HFFc6 (cell line): ENCODE data around the gene MXRA8. TPM values are rescaled to one million over a fixed set of nuclear protein-coding genes. Genes with fewer than 3 reads are reported as not detected.

Source experiments
- DNase-seq: peaks from one replicate; pipeline ENCODE4 v3.0.0-alpha.2; 2018
- H3K27ac Mint-ChIP-seq: 2 replicates; pipeline ENCODE4 v1.8.0; 2020; ENCODE audit warnings: mild to moderate bottlenecking, mixed read lengths
- H3K27me3 Mint-ChIP-seq: 2 replicates; pipeline ENCODE4 v1.8.0; 2021; ENCODE audit warnings: mild to moderate bottlenecking, moderate library complexity, mixed read lengths; ENCODE audit not compliant: insufficient read depth
- H3K36me3 Mint-ChIP-seq: 2 replicates; pipeline ENCODE4 v1.8.0; 2021; ENCODE audit warnings: low read depth, mixed read lengths
- H3K4me1 Mint-ChIP-seq: 2 replicates; pipeline ENCODE4 v1.8.0; 2020; ENCODE audit warnings: low read depth, mixed read lengths
- H3K4me3 Mint-ChIP-seq: 2 replicates; pipeline ENCODE4 v1.8.0; 2020; ENCODE audit warnings: mild to moderate bottlenecking, moderate library complexity, mixed read lengths
- H3K9me3 Mint-ChIP-seq: 2 replicates; pipeline ENCODE4 v1.8.0; 2020; ENCODE audit warnings: mild to moderate bottlenecking, mixed read lengths
- CTCF ChIP-seq: fragments of 200-600 bp; sonication (generic); IDR thresholded peaks from 2 replicates; pipeline ENCODE4 v1.5.0; 2021; ENCODE audit warnings: antibody characterized with exemption, mild to moderate bottlenecking
- total RNA-seq, 6 experiments: library from RNA; stranded (reverse); fragmentation: NEBNext Ultra II Directional; extraction: Animal tissue kit (Norgen Biotek cat#: 25700); gene quantifications; 2 replicates in 1 of 6; 3 replicates in 5 of 6; pipeline ENCODE4 v1.2.3, GENCODE V29; 2021

The MXRA8 gene
- total RNA-seq, 6 experiments from 2014 or later, result 438 to 570 (median 524) TPM

- peaks cover 39% of the 10 kb centered on the region for H3K4me1 Mint-ChIP-seq
- no peaks in the 10 kb centered on the region for H3K9me3 Mint-ChIP-seq
- no peak for DNase-seq
- peak overlapping the region; percentile 31 for H3K27ac Mint-ChIP-seq
- peaks cover 17% of the 10 kb centered on the region for H3K36me3 Mint-ChIP-seq
- H3K4me3 Mint-ChIP-seq, result peak overlapping the region; percentile 97
- TF ChIP-seq CTCF, result no peak
- peaks cover 16% of the 10 kb centered on the region for H3K27me3 Mint-ChIP-seq
These were observed 2.1 kb downstream of the MXRA8 start for GRCh38 chr1:1356166-1356795.

GRCh38 chr1:1355416-1355815 is 2.9 kb downstream of the MXRA8 start:
- Mint-ChIP-seq H3K4me3 (no peak overlapping the region), H3K27ac (no peak overlapping the region), H3K9me3 (no peaks in the 10 kb centered on the region)

GRCh38 chr1:1354271-1355247 is 3.8 kb downstream of the MXRA8 start:
- TF ChIP-seq CTCF, result no peak
- Mint-ChIP-seq H3K36me3 (peaks cover 17% of the 10 kb centered on the region), H3K4me1 (peaks cover 21% of the 10 kb centered on the region), H3K4me3 (peak overlapping the region; percentile 51), H3K27ac (no peak overlapping the region), H3K27me3 (peaks cover 16% of the 10 kb centered on the region), H3K9me3 (no peaks in the 10 kb centered on the region)
- DNase-seq, result no peak

More at GRCh38 chr1:1355416-1355815, 2.9 kb downstream of the MXRA8 start:
- Mint-ChIP-seq H3K27me3 (peaks cover 16% of the 10 kb centered on the region), H3K36me3 (peaks cover 17% of the 10 kb centered on the region), H3K4me1 (peaks cover 30% of the 10 kb centered on the region)
- TF ChIP-seq CTCF, result no peak
- peak; percentile 54 for DNase-seq

- peaks cover 18% of the 10 kb centered on the region for H3K27me3 Mint-ChIP-seq
- H3K36me3 Mint-ChIP-seq, result peaks cover 17% of the 10 kb centered on the region
- DNase-seq, result no peak
- peak overlapping the region; percentile 69; the same call in 1 of the 2 replicates for H3K4me3 Mint-ChIP-seq
- no peak for TF ChIP-seq CTCF
- H3K9me3 Mint-ChIP-seq, result no peaks in the 10 kb centered on the region
- H3K4me1 Mint-ChIP-seq, result peaks cover 13% of the 10 kb centered on the region
- peak overlapping the region; percentile 84 for H3K27ac Mint-ChIP-seq
These were observed 4.8 kb downstream of the MXRA8 start for GRCh38 chr1:1353389-1354151.

- peak overlapping the region; percentile 84 for H3K27ac Mint-ChIP-seq
- peaks cover 18% of the 10 kb centered on the region for H3K27me3 Mint-ChIP-seq
- no peaks in the 10 kb centered on the region for H3K9me3 Mint-ChIP-seq
- H3K36me3 Mint-ChIP-seq, result peaks cover 17% of the 10 kb centered on the region
- H3K4me1 Mint-ChIP-seq, result peaks cover 13% of the 10 kb centered on the region
- no peak for TF ChIP-seq CTCF
- H3K4me3 Mint-ChIP-seq, result peak overlapping the region; percentile 69
- DNase-seq, result no peak
These were observed 5.5 kb downstream of the MXRA8 start for GRCh38 chr1:1352786-1353388.
